ENCODE results near the gene TBC1D2. TPM values are rescaled to one million over a fixed set of nuclear protein-coding genes. Genes with fewer than 3 reads are reported as not detected.

The TBC1D2 gene
- total and polyA plus RNA-seq, 5 donors, result 1.6 to 3.5 (median 3.0) TPM

- intact Hi-C loops (cut with DNase I), result loop anchor here in 3 of 4 donors (5.0 to 10.0 kb wide), 3 partner anchors 180 to 333 kb away; partner anchors contain the start of gene TRMO (in 2 of the 3)
- H3K9me3 ChIP-seq (ENCODE audit: control insufficient read depth, low read length), result no peaks in the 10 kb centered on the region
- ATAC-seq, result peak; percentile 2 to 33
- WGBS, result 1% methylated on average over 36 of the region's 36 CpGs
- H3K27ac ChIP-seq (ENCODE audit: low read length), result no peak overlapping the region
- peak overlapping the region; percentile 77 for H3K4me3 ChIP-seq (ENCODE audit: low read length)
- H3K27me3 ChIP-seq (ENCODE audit: control insufficient read depth, insufficient read depth), result no peaks in the 10 kb centered on the region
- H3K4me1 ChIP-seq (ENCODE audit: control insufficient read depth, insufficient read depth, low read length), result peaks cover 3% of the 10 kb centered on the region
- DNase-seq, result peak in 1 of 3 donors; percentile 21
These were observed 330 bp downstream of the TBC1D2 start for GRCh38 chr9:98255061-98255577.

- ATAC-seq (no peak), DNase-seq (no peak)
- Histone ChIP-seq H3K4me1 (ENCODE audit: control insufficient read depth, insufficient read depth, low read length) (peaks cover 7% of the 10 kb centered on the region), H3K27ac (ENCODE audit: low read length) (no peak overlapping the region), H3K9me3 (ENCODE audit: control insufficient read depth, low read length) (no peaks in the 10 kb centered on the region), H3K27me3 (ENCODE audit: control insufficient read depth, insufficient read depth) (no peaks in the 10 kb centered on the region), H3K4me3 (ENCODE audit: low read length) (peak overlapping the region; percentile 77)
- 52% methylated on average over 5 of the region's 5 CpGs for WGBS
- intact Hi-C loops (cut with DNase I), result loop anchor here in 3 of 4 donors (5.0 to 10.0 kb wide), 3 partner anchors 180 to 332 kb away; partner anchors contain the start of gene TRMO (in 2 of the 3)
These were observed 1.0 kb downstream of the TBC1D2 start for GRCh38 chr9:98254228-98255060.

DNA sequence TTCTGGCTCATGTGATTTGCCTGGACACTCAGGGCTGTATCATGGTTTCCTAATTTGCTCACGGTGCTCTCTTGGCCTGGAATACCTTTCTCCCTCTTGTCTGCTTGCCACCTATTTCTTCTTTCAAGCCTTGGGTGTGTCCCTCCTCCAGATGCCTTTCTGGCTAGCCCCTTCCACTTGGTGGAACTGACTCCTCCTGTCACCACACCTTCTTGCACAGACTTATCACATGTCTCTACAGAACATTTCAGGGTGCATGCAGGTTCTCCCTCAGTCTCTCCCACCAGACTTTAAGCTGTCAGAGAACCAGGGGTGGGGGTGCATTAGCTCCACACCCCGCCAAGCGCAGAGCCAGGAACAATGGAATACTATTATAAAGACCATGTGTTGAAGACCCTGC lies 1.9 kb downstream of the TBC1D2 start:
- peaks cover 8% of the 10 kb centered on the region for H3K4me1 ChIP-seq (ENCODE audit: control insufficient read depth, insufficient read depth, low read length)
- H3K9me3 ChIP-seq (ENCODE audit: control insufficient read depth, low read length), result no peaks in the 10 kb centered on the region
- intact Hi-C loops (cut with DNase I), result loop anchor here in 2 of 4 donors (10.0 kb wide), 2 partner anchors 179 to 329 kb away; partner anchors contain the start of gene TRMO (in 1 of the 2)
- H3K27me3 ChIP-seq (ENCODE audit: control insufficient read depth, insufficient read depth), result no peaks in the 10 kb centered on the region
- H3K4me3 ChIP-seq (ENCODE audit: low read length), result no peak overlapping the region
- DNase-seq (no peak), ATAC-seq (no peak)
- H3K27ac ChIP-seq (ENCODE audit: low read length), result no peak overlapping the region
- 84% methylated on average over 3 of the region's 3 CpGs for WGBS

DNA sequence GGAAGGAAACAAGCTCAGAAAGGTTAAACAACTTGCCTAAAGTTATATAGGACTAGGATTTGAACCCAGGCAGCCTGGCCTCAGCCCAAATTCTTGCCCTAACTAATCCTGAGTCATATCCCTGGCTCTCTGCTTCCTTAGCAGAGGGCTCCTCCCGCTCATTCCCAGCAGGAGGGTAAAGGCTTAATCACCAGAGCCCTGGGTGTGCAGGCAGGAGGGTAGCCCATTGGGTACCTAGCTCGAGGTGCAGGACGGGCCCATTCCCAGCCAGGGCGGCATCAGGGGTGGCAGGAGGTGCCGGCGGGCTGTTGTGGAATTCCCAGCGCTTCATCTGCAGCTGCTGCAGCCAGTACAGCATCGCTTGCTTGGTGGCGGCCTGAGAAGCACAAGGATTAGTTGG lies 3.9 kb downstream of the TBC1D2 start:
- intact Hi-C loops (cut with DNase I), result loop anchor here in 2 of 4 donors (10.0 kb wide), 2 partner anchors 177 to 327 kb away; partner anchors contain the start of gene TRMO (in 1 of the 2)
- Histone ChIP-seq H3K9me3 (ENCODE audit: control insufficient read depth, low read length) (no peaks in the 10 kb centered on the region), H3K4me3 (ENCODE audit: low read length) (no peak overlapping the region), H3K27ac (ENCODE audit: low read length) (no peak overlapping the region), H3K27me3 (ENCODE audit: control insufficient read depth, insufficient read depth) (no peaks in the 10 kb centered on the region), H3K4me1 (ENCODE audit: control insufficient read depth, insufficient read depth, low read length) (peaks cover 8% of the 10 kb centered on the region)
- ATAC-seq, result no peak
- 91% methylated on average over 9 of the region's 9 CpGs for whole genome bisulfite sequencing
- DNase-seq, result no peak

DNA sequence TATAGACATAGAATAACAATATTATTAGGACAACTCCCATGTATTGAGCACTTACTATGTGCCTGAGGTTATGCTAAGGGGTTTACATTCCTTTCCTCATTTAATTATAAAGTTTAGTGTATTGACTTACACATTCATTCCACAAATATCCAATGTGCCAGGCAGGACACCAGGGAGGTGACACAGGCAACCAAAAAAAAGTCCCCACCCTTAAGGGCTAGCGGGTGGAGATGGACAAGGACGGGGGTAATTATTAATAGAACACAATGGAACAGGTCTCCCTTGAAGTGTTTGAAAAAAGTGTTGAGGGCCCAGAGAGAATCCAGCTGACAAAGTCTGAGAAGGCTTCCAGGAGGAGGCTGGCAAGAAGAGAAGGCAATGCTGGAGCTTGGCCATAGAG lies 5.7 kb downstream of the TBC1D2 start:
- ATAC-seq (no peak), DNase-seq (no peak)
- H3K4me1 ChIP-seq (ENCODE audit: control insufficient read depth, insufficient read depth, low read length), result peaks cover 8% of the 10 kb centered on the region
- WGBS, result 76% methylated on average over 2 of the region's 2 CpGs
- H3K27ac ChIP-seq (ENCODE audit: low read length), result no peak overlapping the region
- H3K4me3 ChIP-seq (ENCODE audit: low read length), result no peak overlapping the region
- no peaks in the 10 kb centered on the region for H3K27me3 ChIP-seq (ENCODE audit: control insufficient read depth, insufficient read depth)
- no peaks in the 10 kb centered on the region for H3K9me3 ChIP-seq (ENCODE audit: control insufficient read depth, low read length)
- intact Hi-C loops (cut with DNase I), result loop anchor here in 2 of 4 donors (10.0 kb wide), 2 partner anchors 175 to 325 kb away; partner anchors contain the start of gene TRMO (in 1 of the 2)

DNA sequence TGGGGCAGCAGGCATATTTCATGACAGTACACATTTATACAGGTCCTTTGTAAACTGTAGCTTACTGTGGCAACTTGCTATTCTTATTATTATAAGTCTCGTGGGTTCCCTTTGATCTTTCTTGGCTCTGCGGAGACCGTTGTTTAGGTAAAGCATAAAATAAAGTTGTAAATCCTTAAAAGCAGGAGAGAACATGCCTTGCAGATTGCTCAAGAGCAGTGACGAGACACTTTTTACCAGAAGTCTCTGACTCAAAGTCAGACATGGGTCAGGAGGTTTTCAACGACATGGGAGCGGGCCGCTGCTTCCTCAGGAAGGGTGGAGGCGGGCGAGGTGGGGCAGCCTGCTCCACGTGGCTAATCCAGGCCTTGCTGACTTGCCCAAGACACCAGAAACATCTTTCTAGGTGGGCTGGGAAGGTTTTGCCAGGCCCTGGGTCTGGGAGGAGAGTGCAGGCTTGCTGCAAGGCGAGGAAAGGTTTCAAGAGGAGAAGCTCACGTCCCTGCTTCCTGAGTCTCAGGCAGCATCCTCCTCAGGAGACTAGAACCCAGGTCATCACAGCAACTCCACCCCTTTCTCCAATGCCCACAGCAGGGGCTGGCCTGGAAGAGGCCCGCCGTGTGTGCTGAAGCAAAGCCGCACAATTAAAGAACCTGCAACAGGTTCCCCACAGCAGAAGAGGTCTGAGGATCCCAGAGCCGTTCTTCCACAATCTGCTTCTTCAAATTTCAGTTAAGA lies 6.5 kb downstream of the TBC1D2 start:
- peaks cover 8% of the 10 kb centered on the region for H3K4me1 ChIP-seq (ENCODE audit: control insufficient read depth, insufficient read depth, low read length)
- no peak overlapping the region for H3K4me3 ChIP-seq (ENCODE audit: low read length)
- 62% methylated on average over 16 of the region's 16 CpGs for WGBS

DNA sequence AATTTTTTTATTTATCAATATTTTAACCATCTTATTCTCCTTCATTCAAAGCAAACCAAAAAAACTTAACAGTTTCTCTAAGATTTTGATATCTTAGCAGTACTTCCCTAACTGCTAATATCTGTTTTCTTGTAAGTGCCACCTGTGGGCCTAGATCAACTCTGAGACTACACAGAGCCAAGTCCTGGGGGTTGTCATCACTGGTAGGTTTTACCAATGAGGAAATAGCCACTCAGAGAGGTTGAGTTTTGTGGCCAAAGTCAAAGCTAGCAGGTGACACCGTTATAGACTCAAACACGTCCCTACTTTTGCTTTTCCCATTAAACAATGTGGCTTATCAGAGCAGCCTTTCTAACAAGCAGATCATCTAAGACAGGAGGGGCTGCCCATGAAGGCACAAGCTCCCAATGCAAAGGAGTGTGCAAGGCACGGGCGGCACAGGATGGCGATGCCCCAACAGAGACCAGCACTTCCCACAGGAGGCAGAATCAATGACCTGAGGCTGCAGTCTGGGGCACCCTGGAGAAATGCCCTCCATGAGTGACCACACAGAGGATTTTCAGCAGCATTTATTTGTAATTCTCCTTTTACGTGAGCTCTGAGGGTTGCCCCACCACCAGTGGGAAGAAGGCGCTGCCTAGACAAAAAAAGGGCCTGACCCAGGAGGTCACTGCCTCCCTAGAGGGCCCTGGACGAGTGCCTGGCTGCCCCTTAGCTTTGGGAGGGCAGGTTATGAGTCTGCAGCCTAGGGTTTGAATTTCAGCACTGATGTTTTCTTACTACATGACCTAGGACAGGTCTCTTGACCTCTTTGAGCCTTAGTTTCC lies 7.4 kb downstream of the TBC1D2 start:
- no peak overlapping the region for H3K27ac ChIP-seq (ENCODE audit: low read length)
- intact Hi-C loops (cut with DNase I), result no loop called here
- ATAC-seq (peak in 1 of 2 donors; percentile 15), DNase-seq (no peak)
- H3K9me3 ChIP-seq (ENCODE audit: control insufficient read depth, low read length), result no peaks in the 10 kb centered on the region
- H3K4me1 ChIP-seq (ENCODE audit: control insufficient read depth, insufficient read depth, low read length), result peaks cover 8% of the 10 kb centered on the region
- WGBS, result 77% methylated on average over 8 of the region's 8 CpGs
- H3K4me3 ChIP-seq (ENCODE audit: low read length), result no peak overlapping the region
- no peaks in the 10 kb centered on the region for H3K27me3 ChIP-seq (ENCODE audit: control insufficient read depth, insufficient read depth)

More for the DNA sequence above, 6.5 kb downstream of the TBC1D2 start:
- intact Hi-C loops (cut with DNase I), result no loop called here
- H3K9me3 ChIP-seq (ENCODE audit: control insufficient read depth, low read length), result no peaks in the 10 kb centered on the region
- DNase-seq, result peak; percentile 68 to 87 (median 85)
- H3K27ac ChIP-seq (ENCODE audit: low read length), result no peak overlapping the region
- peak; percentile 84 to 95 for ATAC-seq
- H3K27me3 ChIP-seq (ENCODE audit: control insufficient read depth, insufficient read depth), result no peaks in the 10 kb centered on the region

DNA sequence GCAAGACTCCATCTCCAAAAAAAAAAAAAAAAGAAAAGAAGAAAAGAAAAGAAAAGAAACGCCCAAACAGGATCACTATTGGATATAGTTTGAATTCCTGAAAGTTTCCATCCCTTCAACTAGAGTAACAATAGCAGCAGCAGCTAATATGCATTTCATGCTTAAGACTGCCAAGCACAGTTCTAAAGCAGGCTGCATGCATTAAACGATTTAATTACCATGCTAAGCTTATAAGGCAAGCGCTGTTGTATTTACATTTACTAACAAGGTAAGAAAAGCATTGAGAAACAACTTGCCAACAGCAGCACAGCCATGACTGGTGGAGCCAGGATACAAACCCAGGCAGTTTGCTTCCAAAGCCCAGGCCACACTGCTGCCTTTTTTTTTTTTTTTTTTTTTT lies 13.0 kb downstream of the TBC1D2 start:
- H3K27me3 ChIP-seq (ENCODE audit: control insufficient read depth, insufficient read depth), result no peaks in the 10 kb centered on the region
- 90% methylated on average over 3 of the region's 3 CpGs for WGBS
- no peaks in the 10 kb centered on the region for H3K4me1 ChIP-seq (ENCODE audit: control insufficient read depth, insufficient read depth, low read length)
- H3K27ac ChIP-seq (ENCODE audit: low read length), result no peak overlapping the region
- ATAC-seq (no peak), DNase-seq (no peak)
- no peak overlapping the region for H3K4me3 ChIP-seq (ENCODE audit: low read length)
- intact Hi-C loops (cut with DNase I), result no loop called here
- H3K9me3 ChIP-seq (ENCODE audit: control insufficient read depth, low read length), result no peaks in the 10 kb centered on the region

DNA sequence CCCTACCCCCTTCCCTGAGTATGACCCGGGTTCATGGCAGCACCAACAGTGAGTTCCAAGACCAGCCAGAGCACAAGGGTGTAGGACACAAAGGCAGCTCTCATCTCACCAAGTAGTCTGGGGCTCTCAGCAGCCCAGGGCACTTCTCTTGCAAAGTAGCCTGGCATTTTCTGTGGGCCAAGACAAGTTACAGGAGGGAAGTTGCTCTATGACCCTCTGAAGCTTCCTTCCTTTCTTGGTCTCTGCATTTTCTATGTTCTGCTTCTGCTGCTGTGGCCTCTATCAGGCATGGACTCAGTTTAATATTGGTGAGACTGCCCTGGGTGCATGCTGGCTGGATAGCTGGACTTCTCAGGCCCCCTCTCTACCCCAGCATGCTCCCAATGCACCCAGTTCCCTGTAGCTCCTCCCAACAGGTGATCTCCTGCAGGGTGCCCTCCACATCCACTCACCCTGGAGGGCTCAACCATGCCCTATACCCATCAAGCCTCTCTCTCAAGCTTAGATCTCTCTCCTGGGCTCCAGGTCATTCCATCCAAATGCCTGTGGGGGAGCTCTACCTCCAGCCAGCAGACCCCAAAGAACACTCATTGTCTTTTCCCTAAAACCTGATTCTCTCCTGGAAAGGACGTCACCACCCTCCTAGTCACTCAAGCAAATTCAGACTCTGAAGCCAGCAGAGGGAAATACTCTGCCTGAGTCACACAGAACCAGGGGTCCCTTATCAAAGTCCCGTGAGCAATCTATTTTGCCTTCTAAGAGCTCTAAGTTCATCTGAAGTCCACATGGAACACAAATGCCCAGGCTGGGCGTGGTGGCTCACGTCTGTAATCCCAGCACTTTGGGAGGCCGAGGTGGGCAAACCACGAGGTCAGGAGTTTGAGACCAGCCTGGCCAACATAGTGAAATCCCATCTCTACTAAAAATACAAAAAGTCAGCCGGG lies 13.8 kb downstream of the TBC1D2 start:
- Histone ChIP-seq H3K4me3 (ENCODE audit: low read length) (no peak overlapping the region), H3K4me1 (ENCODE audit: control insufficient read depth, insufficient read depth, low read length) (no peaks in the 10 kb centered on the region), H3K27ac (ENCODE audit: low read length) (no peak overlapping the region), H3K9me3 (ENCODE audit: control insufficient read depth, low read length) (no peaks in the 10 kb centered on the region), H3K27me3 (ENCODE audit: control insufficient read depth, insufficient read depth) (no peaks in the 10 kb centered on the region)
- no peak for DNase-seq
- 82% methylated on average over 8 of the region's 8 CpGs for WGBS
- no peak for ATAC-seq
- intact Hi-C loops (cut with DNase I), result no loop called here

Data from right cardiac atrium (tissue), 5 donors.